Breast epithelium (tissue), 4 donors: ENCODE data around the gene CSNK1G1. TPM values are rescaled to one million over a fixed set of nuclear protein-coding genes. Genes with fewer than 3 reads are reported as not detected.
"Not testable (repeated sequence)": the region's sequence is repeated elsewhere in the genome, so short reads cannot be mapped to it uniquely, and the experiment has no call there.

Source experiments
- DNase-seq, 2 donors: peaks; one replicate each; pipeline ENCODE4 v3.0.0-alpha.2; 2019; ENCODE audit warnings: low spot score in 2 of 2
- H3K27ac ChIP-seq, 2 donors: fragments of 200-600 bp; sonication (generic) in 1 of 2; one replicate each; pipeline ENCODE4 v1.5.1; 2016 to 2019; ENCODE audit warnings: mild to moderate bottlenecking in 1 of 2
- H3K27me3 ChIP-seq, 2 donors: fragments of 200-600 bp; sonication (generic) in 1 of 2; one replicate each; pipeline versions ENCODE4 v1.5.1 to v1.6.0; 2017 to 2019; ENCODE audit warnings: control low read depth in 1 of 2, mild to moderate bottlenecking in 1 of 2
- H3K36me3 ChIP-seq: fragments of 200-600 bp; one replicate; pipeline ENCODE4 v1.5.1; 2019
- H3K4me1 ChIP-seq, 2 donors: fragments of 200-600 bp; sonication (generic); one replicate each; pipeline ENCODE4 v1.5.1; 2016 to 2019; ENCODE audit warnings: control low read depth in 1 of 2
- H3K4me3 ChIP-seq, 3 donors: fragments of 200-600 bp; sonication (generic); 1 replicate in 2 of 3; 2 replicates in 1 of 3; pipeline ENCODE4 v1.5.1; 2016 to 2019; ENCODE audit warnings: mild to moderate bottlenecking in 3 of 3, moderate library complexity in 2 of 3
- H3K9me3 ChIP-seq, 2 donors: fragments of 200-600 bp; sonication (generic) in 1 of 2; one replicate each; pipeline ENCODE4 v1.5.1; 2016 to 2019; ENCODE audit warnings: control low read depth in 1 of 2
- POLR2A ChIP-seq: fragments of 450-650 bp; IDR thresholded peaks from one replicate; pipeline ENCODE4 v1.6.1; 2016; ENCODE audit warnings: antibody characterized with exemption, mild to moderate bottlenecking, moderate library complexity
- POLR2AphosphoS5 ChIP-seq, 3 donors: sonication (generic); formaldehyde crosslinking; IDR thresholded peaks; one replicate each; pipeline ENCODE4 v1.6.1; 2017; ENCODE audit warnings: antibody characterized with exemption in 3 of 3
- intact Hi-C: fragments of 100-400 bp; cut with DNase I; formaldehyde crosslinking; loops from one replicate; pipeline ENCODE4 v1.15.1; 2023; ENCODE audit warnings: low total_unique reads
- total RNA-seq, 3 donors: library from RNA; depleted of rRNA; stranded (reverse); fragments of >200 nt; gene quantifications; one replicate each; pipeline ENCODE4 v1.1.0, GENCODE V29; 2016
- TF ChIP-seq, protein P1 (sequence below), 3 donors: fragments of 450-650 bp; IDR thresholded peaks; one replicate each; pipeline ENCODE4 v1.5.1; 2016 to 2017; ENCODE audit warnings: antibody characterized with exemption in 3 of 3, mild to moderate bottlenecking in 3 of 3, moderate library complexity in 3 of 3

CSNK1G1 gene
- total RNA-seq, 3 donors from 2014 or later: 12.6 to 37.7 (median 31.2) TPM

GRCh38 chr15:64222573-64223366 lies 133.2 kb downstream of the CSNK1G1 start:
- no peak for DNase-seq
- H3K36me3 ChIP-seq: no peaks in the 10 kb centered on the region

DNA sequence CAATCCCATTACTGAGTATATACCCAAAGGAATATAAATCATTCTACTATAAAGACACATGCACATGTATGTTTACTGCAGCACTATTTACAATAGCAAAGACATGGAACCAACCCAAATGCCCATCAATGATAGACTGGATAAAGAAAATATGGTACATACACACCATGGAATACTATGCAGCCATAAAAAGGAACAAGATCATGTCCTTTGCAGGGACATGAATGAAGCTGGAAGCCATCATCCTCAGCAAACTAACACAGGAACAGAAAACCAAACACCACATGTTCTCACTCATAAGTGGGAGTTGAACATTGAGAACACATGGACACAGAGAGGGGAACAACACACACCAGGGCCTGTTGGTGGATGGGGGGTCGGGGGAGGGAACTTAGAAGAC lies 134.1 kb downstream of the CSNK1G1 start:
- DNase-seq, H3K4me1 ChIP-seq, H3K27me3 ChIP-seq, intact Hi-C loops, H3K27ac ChIP-seq, H3K4me3 ChIP-seq, H3K9me3 ChIP-seq, H3K36me3 ChIP-seq: not testable (repeated sequence)

More at GRCh38 chr15:64222573-64223366, 133.2 kb downstream of the CSNK1G1 start:
- Histone ChIP-seq H3K27ac (no peak overlapping the region), H3K9me3 (no peaks in the 10 kb centered on the region), H3K4me3 (no peak overlapping the region), H3K4me1 (no peaks in the 10 kb centered on the region), H3K27me3 (no peaks in the 10 kb centered on the region)
- TF ChIP-seq POLR2A: no peak
- no peak for TF ChIP-seq POLR2AphosphoS5 (IDR thresholded peaks at IDR 0.05)
- TF ChIP-seq, protein P1, sequence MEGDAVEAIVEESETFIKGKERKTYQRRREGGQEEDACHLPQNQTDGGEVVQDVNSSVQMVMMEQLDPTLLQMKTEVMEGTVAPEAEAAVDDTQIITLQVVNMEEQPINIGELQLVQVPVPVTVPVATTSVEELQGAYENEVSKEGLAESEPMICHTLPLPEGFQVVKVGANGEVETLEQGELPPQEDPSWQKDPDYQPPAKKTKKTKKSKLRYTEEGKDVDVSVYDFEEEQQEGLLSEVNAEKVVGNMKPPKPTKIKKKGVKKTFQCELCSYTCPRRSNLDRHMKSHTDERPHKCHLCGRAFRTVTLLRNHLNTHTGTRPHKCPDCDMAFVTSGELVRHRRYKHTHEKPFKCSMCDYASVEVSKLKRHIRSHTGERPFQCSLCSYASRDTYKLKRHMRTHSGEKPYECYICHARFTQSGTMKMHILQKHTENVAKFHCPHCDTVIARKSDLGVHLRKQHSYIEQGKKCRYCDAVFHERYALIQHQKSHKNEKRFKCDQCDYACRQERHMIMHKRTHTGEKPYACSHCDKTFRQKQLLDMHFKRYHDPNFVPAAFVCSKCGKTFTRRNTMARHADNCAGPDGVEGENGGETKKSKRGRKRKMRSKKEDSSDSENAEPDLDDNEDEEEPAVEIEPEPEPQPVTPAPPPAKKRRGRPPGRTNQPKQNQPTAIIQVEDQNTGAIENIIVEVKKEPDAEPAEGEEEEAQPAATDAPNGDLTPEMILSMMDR (IDR thresholded peaks at IDR 0.05): no peak
- intact Hi-C loops: no loop called here

DNA sequence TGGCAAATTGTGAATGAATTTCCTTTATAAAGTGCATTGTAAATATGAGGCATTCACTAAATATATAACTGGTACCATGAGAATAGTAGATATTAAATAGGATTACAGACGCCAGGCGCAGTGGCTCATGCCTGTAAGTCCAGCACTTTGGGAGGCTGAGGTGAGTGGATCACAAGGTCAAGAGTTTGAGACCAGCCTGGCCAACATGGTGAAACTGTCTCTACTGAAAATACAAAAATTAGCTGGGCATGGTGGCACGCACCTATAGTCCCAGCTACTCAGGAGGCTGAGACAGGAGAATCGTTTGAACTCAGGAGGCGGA lies 138.6 kb downstream of the CSNK1G1 start:
- H3K4me1 ChIP-seq, intact Hi-C loops, H3K4me3 ChIP-seq, H3K36me3 ChIP-seq, H3K9me3 ChIP-seq, DNase-seq, H3K27ac ChIP-seq, H3K27me3 ChIP-seq: not testable (repeated sequence)

- Histone ChIP-seq H3K9me3 (no peaks in the 10 kb centered on the region), H3K27me3 (no peaks in the 10 kb centered on the region), H3K4me1 (no peaks in the 10 kb centered on the region), H3K36me3 (no peaks in the 10 kb centered on the region), H3K27ac (no peak overlapping the region), H3K4me3 (no peak overlapping the region)
- intact Hi-C loops: no loop called here
- TF ChIP-seq, protein P1 (IDR thresholded peaks at IDR 0.05): no peak
- TF ChIP-seq POLR2A (no peak), POLR2AphosphoS5 (IDR thresholded peaks at IDR 0.05) (no peak)
- DNase-seq: no peak
Measured at GRCh38 chr15:64216730-64217428, 139.1 kb downstream of the CSNK1G1 start.

GRCh38 chr15:64216196-64216595 lies 139.8 kb downstream of the CSNK1G1 start:
- TF ChIP-seq, protein P1 (IDR thresholded peaks at IDR 0.05): no peak
- TF ChIP-seq POLR2AphosphoS5 (IDR thresholded peaks at IDR 0.05) (no peak), POLR2A (no peak)
- no peak overlapping the region for H3K4me3 ChIP-seq
- H3K9me3 ChIP-seq: no peaks in the 10 kb centered on the region
- no peaks in the 10 kb centered on the region for H3K27me3 ChIP-seq
- intact Hi-C loops: no loop called here
- H3K4me1 ChIP-seq: no peaks in the 10 kb centered on the region
- no peak for DNase-seq
- no peak overlapping the region for H3K27ac ChIP-seq
- H3K36me3 ChIP-seq: no peaks in the 10 kb centered on the region

- no peaks in the 10 kb centered on the region for H3K36me3 ChIP-seq
- no peak for TF ChIP-seq POLR2A
- TF ChIP-seq, protein P1 (IDR thresholded peaks at IDR 0.05): no peak
- TF ChIP-seq POLR2AphosphoS5 (IDR thresholded peaks at IDR 0.05): no peak
- H3K4me1 ChIP-seq: no peaks in the 10 kb centered on the region
- H3K27ac ChIP-seq: no peak overlapping the region
- DNase-seq: no peak
- H3K27me3 ChIP-seq: no peaks in the 10 kb centered on the region
- H3K4me3 ChIP-seq: no peak overlapping the region
- no peaks in the 10 kb centered on the region for H3K9me3 ChIP-seq
- intact Hi-C loops: no loop called here
Measured at GRCh38 chr15:64213646-64214045, 142.3 kb downstream of the CSNK1G1 start.
